ENCODE data around the gene ZNF662.
A peak's percentile ranks its signal among the peaks of the same experiment; 100 is the strongest.

ZNF662 gene

GRCh38 chr3:42936157-42936981, 30.4 kb downstream of the ZNF662 start:
- no peak for DNase-seq (ENCODE audit: low read depth in 2 of 2)

GRCh38 chr3:42937334-42937733, 31.4 kb downstream of the ZNF662 start:
- no peak for DNase-seq (ENCODE audit: low read depth in 2 of 2)

- DNase-seq (ENCODE audit: low read depth in 2 of 2), result no peak
Observed at GRCh38 chr3:42942693-42943092, 36.8 kb downstream of the ZNF662 start.

GRCh38 chr3:42946050-42946449, 40.1 kb downstream of the ZNF662 start:
- no peak for DNase-seq (ENCODE audit: low read depth in 2 of 2)

GRCh38 chr3:42957573-42957972, 51.6 kb downstream of the ZNF662 start:
- DNase-seq (ENCODE audit: low read depth in 2 of 2), result no peak

- no peak for DNase-seq (ENCODE audit: low read depth in 2 of 2)
Observed at GRCh38 chr3:42960282-42960681, 54.3 kb downstream of the ZNF662 start.

GRCh38 chr3:42960786-42961185, 54.8 kb downstream of the ZNF662 start:
- no peak for DNase-seq (ENCODE audit: low read depth in 2 of 2)

GRCh38 chr3:42961633-42962032, 55.7 kb downstream of the ZNF662 start:
- peak in 1 of 2 donors; percentile 10 for DNase-seq (ENCODE audit: low read depth in 2 of 2)

- DNase-seq (ENCODE audit: low read depth in 2 of 2), result no peak
Observed at GRCh38 chr3:42963269-42963668, 57.3 kb downstream of the ZNF662 start.

GRCh38 chr3:42964266-42964665, 58.3 kb downstream of the ZNF662 start:
- DNase-seq (ENCODE audit: low read depth in 2 of 2), result no peak
